ENCODE data around the gene ADSS2. TPM values are rescaled to one million over a fixed set of nuclear protein-coding genes. Genes with fewer than 3 reads are reported as not detected.

The ADSS2 gene
- total RNA-seq, 1 donor from 2014 or later = 53.9 TPM

DNA sequence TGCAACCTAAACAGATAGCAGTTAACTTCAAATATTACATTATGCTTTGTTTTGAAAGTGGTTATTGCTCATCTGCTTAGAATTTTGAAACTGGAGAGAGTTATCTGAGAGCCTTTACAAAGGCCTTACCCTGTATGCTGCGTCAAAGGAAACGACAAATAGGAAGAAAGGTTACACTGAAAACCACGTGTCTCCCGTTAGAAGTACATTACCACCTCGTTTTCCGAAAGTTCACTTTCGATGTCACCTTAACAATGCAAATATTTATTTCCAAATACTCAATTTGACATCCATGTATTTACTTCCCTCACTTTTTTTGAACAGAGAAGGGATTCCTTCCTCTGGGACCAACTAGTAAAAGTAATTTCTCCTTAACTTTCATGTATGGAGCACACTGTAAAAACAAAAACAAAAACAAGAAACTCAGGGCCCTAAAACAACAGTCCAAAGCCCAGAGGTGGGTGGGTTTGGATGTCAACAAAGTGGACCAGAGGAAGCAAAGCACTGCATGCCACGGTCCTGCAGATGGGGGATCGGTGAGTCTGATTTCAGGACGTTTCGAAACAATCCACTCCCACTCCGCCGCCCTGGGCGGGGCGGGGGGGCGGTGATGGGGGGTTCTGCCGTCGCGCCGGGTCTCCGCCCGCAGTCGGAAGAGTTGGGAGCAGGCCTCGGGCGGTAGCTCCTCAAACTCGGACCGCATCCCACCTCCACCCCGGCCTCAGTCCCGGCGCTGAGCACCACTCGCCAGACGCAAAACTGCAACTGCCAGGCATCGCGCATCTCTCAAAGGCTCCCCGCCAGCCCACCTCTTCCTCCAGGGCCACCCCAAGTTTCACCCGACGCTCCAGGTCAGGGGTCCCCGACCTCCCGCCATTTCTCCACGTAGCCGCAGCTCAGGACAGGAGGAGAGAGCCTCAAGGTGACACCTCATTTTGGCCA lies 841 bp downstream of the ADSS2 start:
- Histone ChIP-seq H3K27me3 (ENCODE audit: insufficient read depth, low read length) (no peaks in the 10 kb centered on the region), H3K36me3 (ENCODE audit: insufficient read depth, low read length) (no peaks in the 10 kb centered on the region), H3K79me2 (ENCODE audit: insufficient read depth, low read length) (peaks cover 56% of the 10 kb centered on the region), H3K4me3 (ENCODE audit: insufficient read depth, low read depth, low read length) (peak overlapping the region; percentile 89), H3K9me3 (ENCODE audit: insufficient read depth, low read depth, low read length) (no peaks in the 10 kb centered on the region), H3K27ac (ENCODE audit: low read depth, low read length) (peak overlapping the region; percentile 90), H4K20me1 (ENCODE audit: insufficient read depth, low read length) (peaks cover 16% of the 10 kb centered on the region), H3K4me2 (ENCODE audit: low read length) (peak overlapping the region; percentile 94), H2AFZ (ENCODE audit: low read depth, low read length) (peak overlapping the region; percentile 63), H3K4me1 (ENCODE audit: insufficient read depth, low read length) (peaks cover 20% of the 10 kb centered on the region), H3K9ac (ENCODE audit: low read length) (peak overlapping the region; percentile 97)
- Mint-ChIP-seq H3K9me3 (ENCODE audit: unreplicated experiment) (no peaks in the 10 kb centered on the region), H3K27ac (ENCODE audit: unreplicated experiment) (peak overlapping the region; percentile 55), H3K27me3 (ENCODE audit: low read depth, unreplicated experiment) (no peaks in the 10 kb centered on the region), H3K4me3 (ENCODE audit: unreplicated experiment) (peak overlapping the region; percentile 93), H3K36me3 (ENCODE audit: low read depth, unreplicated experiment) (peaks cover 3% of the 10 kb centered on the region), H3K4me1 (ENCODE audit: low read depth, unreplicated experiment) (peaks cover 38% of the 10 kb centered on the region)
- no peak for FAIRE-seq
- peak; percentile 70 for DNase-seq (ENCODE audit: low read depth)
- no peak for TF ChIP-seq EZH2 (IDR thresholded peaks at IDR 0.05; ENCODE audit: insufficient read depth, low read length)
- TF ChIP-seq, protein P1, sequence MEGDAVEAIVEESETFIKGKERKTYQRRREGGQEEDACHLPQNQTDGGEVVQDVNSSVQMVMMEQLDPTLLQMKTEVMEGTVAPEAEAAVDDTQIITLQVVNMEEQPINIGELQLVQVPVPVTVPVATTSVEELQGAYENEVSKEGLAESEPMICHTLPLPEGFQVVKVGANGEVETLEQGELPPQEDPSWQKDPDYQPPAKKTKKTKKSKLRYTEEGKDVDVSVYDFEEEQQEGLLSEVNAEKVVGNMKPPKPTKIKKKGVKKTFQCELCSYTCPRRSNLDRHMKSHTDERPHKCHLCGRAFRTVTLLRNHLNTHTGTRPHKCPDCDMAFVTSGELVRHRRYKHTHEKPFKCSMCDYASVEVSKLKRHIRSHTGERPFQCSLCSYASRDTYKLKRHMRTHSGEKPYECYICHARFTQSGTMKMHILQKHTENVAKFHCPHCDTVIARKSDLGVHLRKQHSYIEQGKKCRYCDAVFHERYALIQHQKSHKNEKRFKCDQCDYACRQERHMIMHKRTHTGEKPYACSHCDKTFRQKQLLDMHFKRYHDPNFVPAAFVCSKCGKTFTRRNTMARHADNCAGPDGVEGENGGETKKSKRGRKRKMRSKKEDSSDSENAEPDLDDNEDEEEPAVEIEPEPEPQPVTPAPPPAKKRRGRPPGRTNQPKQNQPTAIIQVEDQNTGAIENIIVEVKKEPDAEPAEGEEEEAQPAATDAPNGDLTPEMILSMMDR (IDR thresholded peaks at IDR 0.05; ENCODE audit: insufficient read depth, low read depth, low read length) = no peak

DNA sequence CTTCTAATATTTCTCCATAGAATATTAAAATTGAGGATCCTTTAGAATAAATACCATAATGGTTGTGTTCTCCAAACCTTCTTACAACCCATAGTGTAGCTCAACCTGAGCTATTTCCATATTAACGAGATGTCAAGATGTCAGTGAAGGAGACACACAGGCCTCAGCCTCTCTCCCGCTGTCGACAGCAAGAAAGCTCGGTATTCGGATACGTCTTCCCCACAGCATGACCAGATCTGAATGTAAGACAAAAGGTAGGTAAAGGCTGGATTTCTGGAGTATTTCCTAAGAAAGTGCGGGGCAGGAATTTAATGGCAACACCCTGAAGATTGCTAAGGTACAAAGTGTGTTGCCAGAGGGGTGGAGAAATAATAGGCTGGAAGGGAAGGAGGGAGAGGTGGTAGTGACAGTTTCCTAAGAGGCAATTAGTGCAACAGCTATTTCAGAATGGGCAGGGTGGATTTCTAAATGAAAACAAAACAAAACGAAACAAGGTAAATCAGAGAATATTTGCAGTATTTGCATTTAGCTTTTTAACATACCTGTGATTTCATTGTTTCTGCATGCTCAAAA lies 1.7 kb downstream of the ADSS2 start:
- Histone ChIP-seq H4K20me1 (ENCODE audit: insufficient read depth, low read length) (peaks cover 21% of the 10 kb centered on the region), H3K9me3 (ENCODE audit: insufficient read depth, low read depth, low read length) (no peaks in the 10 kb centered on the region), H3K9ac (ENCODE audit: low read length) (peak overlapping the region; percentile 97), H3K79me2 (ENCODE audit: insufficient read depth, low read length) (peaks cover 64% of the 10 kb centered on the region), H3K27me3 (ENCODE audit: insufficient read depth, low read length) (no peaks in the 10 kb centered on the region), H3K4me1 (ENCODE audit: insufficient read depth, low read length) (peaks cover 28% of the 10 kb centered on the region), H3K4me2 (ENCODE audit: low read length) (peak overlapping the region; percentile 94), H3K36me3 (ENCODE audit: insufficient read depth, low read length) (no peaks in the 10 kb centered on the region), H3K4me3 (ENCODE audit: insufficient read depth, low read depth, low read length) (peak overlapping the region; percentile 89), H2AFZ (ENCODE audit: low read depth, low read length) (no peak overlapping the region), H3K27ac (ENCODE audit: low read depth, low read length) (peak overlapping the region; percentile 21)
- FAIRE-seq = no peak
- H3K9me3 Mint-ChIP-seq (ENCODE audit: unreplicated experiment) = no peaks in the 10 kb centered on the region
- peaks cover 46% of the 10 kb centered on the region for H3K4me1 Mint-ChIP-seq (ENCODE audit: low read depth, unreplicated experiment)
- no peaks in the 10 kb centered on the region for H3K27me3 Mint-ChIP-seq (ENCODE audit: low read depth, unreplicated experiment)
- peaks cover 3% of the 10 kb centered on the region for H3K36me3 Mint-ChIP-seq (ENCODE audit: low read depth, unreplicated experiment)
- peak overlapping the region; percentile 93 for H3K4me3 Mint-ChIP-seq (ENCODE audit: unreplicated experiment)
- H3K27ac Mint-ChIP-seq (ENCODE audit: unreplicated experiment) = no peak overlapping the region
- TF ChIP-seq, protein P1 (IDR thresholded peaks at IDR 0.05; ENCODE audit: insufficient read depth, low read depth, low read length) = no peak
- no peak for TF ChIP-seq EZH2 (IDR thresholded peaks at IDR 0.05; ENCODE audit: insufficient read depth, low read length)
- DNase-seq (ENCODE audit: low read depth) = no peak

All from astrocyte (in vitro differentiated cells and primary cell).